Spleen (tissue), 7 donors: ENCODE measurements around the gene AK8.

Experiments
- POLR2AphosphoS5 ChIP-seq, 3 donors: sonication (generic); formaldehyde crosslinking; IDR thresholded peaks; one replicate each; pipeline ENCODE4 v1.5.1; 2017; ENCODE audit warnings: antibody characterized with exemption in 3 of 3
- TF ChIP-seq, protein P1 (sequence below), 11 experiments: fragments of 200-600 bp in 7 of 11; fragments of 450-650 bp in 4 of 11; sonication (generic) in 4 of 11; IDR thresholded peaks in 8 of 11; conservative IDR thresholded peaks in 3 of 11; 1 replicate in 7 of 11; 2 replicates in 4 of 11; pipeline versions ENCODE4 v1.4.0 to v1.8.0; 2016 to 2021; ENCODE audit warnings: antibody characterized with exemption in 11 of 11, inconsistent platforms in 4 of 11, mild to moderate bottlenecking in 1 of 11
- donor health status: DM: no; HTN: no; CAD: no; lungs with moderate emphysema.
- donor health status: DM: no; HTN: no; CAD: no.
- donor health status: DM: no; HTN: no; CAD: no.

DNA sequence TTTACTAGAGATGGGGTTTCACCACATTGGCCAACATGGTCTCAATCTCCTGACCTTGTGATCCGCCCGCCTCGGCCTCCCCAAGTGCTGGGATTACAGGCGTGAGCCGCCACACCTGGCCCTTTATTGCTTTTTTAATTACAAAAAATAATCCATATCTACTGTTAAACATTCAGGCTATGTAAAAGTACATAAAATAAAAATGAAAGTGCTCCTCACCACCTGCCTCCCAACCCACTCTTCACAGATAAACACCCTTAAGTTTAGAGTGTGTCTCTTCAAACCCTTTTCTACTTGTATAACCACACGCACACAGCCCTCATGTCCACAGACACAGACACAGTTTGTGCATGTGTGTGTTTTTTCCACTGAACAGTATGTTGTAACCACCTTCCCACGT is 49.6 kb upstream of the AK8 start:
- no peak for TF ChIP-seq POLR2AphosphoS5 (IDR thresholded peaks at IDR 0.05)
- TF ChIP-seq, protein P1, sequence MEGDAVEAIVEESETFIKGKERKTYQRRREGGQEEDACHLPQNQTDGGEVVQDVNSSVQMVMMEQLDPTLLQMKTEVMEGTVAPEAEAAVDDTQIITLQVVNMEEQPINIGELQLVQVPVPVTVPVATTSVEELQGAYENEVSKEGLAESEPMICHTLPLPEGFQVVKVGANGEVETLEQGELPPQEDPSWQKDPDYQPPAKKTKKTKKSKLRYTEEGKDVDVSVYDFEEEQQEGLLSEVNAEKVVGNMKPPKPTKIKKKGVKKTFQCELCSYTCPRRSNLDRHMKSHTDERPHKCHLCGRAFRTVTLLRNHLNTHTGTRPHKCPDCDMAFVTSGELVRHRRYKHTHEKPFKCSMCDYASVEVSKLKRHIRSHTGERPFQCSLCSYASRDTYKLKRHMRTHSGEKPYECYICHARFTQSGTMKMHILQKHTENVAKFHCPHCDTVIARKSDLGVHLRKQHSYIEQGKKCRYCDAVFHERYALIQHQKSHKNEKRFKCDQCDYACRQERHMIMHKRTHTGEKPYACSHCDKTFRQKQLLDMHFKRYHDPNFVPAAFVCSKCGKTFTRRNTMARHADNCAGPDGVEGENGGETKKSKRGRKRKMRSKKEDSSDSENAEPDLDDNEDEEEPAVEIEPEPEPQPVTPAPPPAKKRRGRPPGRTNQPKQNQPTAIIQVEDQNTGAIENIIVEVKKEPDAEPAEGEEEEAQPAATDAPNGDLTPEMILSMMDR (IDR thresholded peaks at IDR 0.05 in 8 of 11, conservative IDR thresholded peaks at IDR 0.05 in 3 of 11) = no peak
